GM13976 (cell line): ENCODE data around the gene PDYN.

Source experiments
- DNase-seq: peaks from one replicate; pipeline ENCODE4 v3.0.0; 2012; ENCODE audit warnings: low spot score
- in situ Hi-C: fragments of 300-500 bp; cut with MboI; formaldehyde crosslinking; loops from one replicate; pipeline ENCODE4 v1.12.0; 2022; ENCODE audit warnings: low sequenced_read_pairs, mixed read lengths, inconsistent platforms; ENCODE audit not compliant: unreplicated experiment
- TF ChIP-seq, protein P1 (sequence below): IDR thresholded peaks from 2 replicates; pipeline ENCODE4 v1.5.1; 2012; ENCODE audit warnings: borderline replicate concordance, mild to moderate bottlenecking; ENCODE audit not compliant: insufficient read depth; ENCODE audit errors: extremely low read depth, missing control alignments, control extremely low read depth

Gene PDYN

DNA sequence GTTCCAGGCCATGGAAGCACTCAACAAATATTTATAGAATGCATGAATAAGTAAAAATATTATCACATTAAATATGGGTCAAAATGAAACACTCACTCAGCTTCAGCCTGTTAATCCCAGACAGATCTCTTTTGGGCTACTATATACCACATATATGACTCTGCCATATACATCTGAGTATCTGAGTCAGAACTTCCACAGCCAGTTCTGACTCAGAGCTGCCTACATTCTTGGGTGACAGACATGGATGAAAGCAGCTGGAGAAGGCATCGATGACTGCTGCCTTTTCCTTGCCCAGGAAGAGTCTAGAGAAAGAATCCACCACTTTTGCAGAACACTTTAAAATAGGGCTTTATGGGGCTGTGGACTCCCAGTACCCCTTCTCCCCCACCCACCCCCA, 11.5 kb upstream of the PDYN start:
- in situ Hi-C loops: no loop called here
- TF ChIP-seq, protein P1, sequence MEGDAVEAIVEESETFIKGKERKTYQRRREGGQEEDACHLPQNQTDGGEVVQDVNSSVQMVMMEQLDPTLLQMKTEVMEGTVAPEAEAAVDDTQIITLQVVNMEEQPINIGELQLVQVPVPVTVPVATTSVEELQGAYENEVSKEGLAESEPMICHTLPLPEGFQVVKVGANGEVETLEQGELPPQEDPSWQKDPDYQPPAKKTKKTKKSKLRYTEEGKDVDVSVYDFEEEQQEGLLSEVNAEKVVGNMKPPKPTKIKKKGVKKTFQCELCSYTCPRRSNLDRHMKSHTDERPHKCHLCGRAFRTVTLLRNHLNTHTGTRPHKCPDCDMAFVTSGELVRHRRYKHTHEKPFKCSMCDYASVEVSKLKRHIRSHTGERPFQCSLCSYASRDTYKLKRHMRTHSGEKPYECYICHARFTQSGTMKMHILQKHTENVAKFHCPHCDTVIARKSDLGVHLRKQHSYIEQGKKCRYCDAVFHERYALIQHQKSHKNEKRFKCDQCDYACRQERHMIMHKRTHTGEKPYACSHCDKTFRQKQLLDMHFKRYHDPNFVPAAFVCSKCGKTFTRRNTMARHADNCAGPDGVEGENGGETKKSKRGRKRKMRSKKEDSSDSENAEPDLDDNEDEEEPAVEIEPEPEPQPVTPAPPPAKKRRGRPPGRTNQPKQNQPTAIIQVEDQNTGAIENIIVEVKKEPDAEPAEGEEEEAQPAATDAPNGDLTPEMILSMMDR: no peak
- DNase-seq: no peak

DNA sequence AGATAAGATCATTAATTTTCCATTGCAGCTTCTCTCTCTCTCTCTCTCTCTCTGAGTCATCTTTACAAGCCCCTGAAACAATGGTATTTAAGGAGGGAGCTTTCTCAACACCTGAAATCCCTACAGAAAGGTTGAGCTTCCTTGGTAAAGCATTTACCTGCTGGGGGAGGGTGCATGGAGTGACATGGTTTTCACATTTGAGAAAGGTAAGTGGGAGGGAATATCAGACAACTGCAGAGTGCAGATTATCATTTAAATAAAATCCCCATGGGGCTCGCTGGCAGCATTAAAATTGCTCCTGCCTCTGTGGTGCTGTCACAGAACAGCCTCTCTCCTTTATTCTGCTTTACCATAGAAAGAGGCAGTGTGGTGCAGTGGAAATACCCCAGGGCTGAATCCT, 10.3 kb upstream of the PDYN start:
- TF ChIP-seq, protein P1: no peak
- in situ Hi-C loops: no loop called here
- DNase-seq: no peak

DNA sequence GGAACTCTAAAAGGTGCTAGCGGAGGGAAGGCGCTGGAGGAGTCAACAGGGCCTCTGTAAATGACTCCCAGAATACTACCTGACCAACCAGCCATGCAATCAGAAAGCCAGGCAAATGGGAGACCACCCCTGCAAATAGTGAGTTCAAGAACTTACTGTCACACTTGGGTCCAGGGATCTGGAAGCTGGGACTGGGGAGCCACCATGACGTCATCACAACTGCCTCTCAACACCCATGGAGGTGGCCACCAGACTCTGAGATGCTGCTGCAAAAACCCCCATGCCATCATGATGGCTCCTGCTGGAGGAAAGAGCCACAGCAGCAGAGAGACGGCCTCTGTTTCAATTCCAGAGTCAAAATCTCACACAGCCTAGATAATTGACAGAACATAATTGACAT, 8.5 kb upstream of the PDYN start:
- in situ Hi-C loops: no loop called here
- no peak for DNase-seq
- TF ChIP-seq, protein P1: no peak

DNA sequence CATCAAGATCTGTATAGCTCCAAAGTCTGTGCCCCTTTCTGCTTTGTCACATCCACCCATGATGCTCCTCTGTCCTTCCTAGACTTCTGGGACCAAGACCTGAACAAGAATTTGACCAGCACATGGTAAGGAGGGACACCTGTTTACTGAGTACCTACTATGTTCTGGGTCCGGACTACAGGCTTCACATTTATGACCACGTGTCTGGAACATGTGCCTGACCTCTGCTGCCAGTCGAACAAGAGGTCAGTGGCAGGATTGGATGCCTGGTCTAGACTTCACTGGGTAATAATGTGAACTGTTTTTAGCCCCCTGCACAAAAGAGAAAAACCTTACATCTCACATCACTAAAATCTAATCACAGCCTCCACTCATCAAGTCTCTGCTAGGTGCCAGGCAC, 7.3 kb upstream of the PDYN start:
- DNase-seq: no peak
- TF ChIP-seq, protein P1: no peak
- in situ Hi-C loops: no loop called here

DNA sequence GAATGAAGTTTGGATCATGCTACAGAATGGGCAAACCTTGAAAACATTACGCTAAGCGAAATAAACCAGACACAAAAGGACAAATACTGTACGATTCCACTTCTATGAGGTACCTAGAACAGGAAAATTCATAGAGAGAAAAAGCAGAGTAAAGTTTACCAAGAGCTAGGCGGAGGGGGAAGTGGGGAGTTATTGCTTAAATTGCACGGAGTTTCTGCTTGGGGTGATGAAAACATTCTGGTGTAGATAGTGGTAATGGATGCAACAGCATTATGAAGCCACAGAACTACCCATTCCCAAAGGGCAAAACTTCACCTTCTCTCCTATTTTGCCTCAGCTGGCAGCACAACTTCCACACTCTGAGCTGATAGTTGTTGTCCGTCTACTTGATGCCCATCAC, 6.4 kb upstream of the PDYN start:
- no peak for DNase-seq
- TF ChIP-seq, protein P1: no peak
- in situ Hi-C loops: no loop called here

DNA sequence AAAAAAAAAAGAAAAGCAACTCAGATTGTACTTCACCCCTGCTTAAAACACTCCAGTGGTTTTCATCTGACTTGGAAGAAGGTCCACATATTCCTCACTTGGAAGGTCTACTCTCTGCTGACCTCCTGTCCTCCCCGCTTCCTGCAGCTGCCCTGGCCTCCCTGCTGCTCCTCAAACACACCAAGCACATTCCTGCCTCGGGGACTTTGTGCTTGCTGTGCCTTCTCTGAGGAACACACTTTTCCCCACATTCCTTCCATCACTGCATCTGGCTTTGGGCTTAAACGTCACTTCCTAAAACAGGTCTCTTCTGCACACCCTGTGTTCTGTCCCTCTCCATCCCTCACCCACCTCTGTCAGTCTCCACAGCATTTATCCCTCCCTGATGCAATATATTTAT, 4.9 kb upstream of the PDYN start:
- TF ChIP-seq, protein P1: no peak
- in situ Hi-C loops: no loop called here
- DNase-seq: no peak

DNA sequence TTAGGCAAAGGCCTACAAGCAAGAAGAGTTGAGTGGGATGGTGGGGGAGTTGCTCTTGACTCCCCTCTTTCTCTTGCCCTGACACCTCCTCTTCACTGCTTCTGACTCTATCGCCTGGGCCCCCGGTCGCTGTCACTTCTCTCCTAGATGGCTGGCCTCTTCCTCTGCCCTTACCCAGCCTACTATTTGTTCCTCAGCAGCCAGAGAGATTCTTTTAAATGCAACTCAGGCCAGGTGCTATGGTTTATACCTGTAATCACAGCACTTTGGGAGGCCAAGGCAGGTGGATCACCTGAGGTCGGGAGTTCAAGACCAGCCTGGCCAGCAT, 4.3 kb upstream of the PDYN start:
- in situ Hi-C loops: no loop called here
- DNase-seq: no peak

More for the DNA sequence above, 4.3 kb upstream of the PDYN start:
- TF ChIP-seq, protein P1: no peak
